GM19025 (cell line): Measurements from ENCODE around the gene FZD7.
A peak's percentile ranks its signal among the peaks of the same experiment; 100 is the strongest.

Source experiments
- ATAC-seq: cut with Tn5 transposase; IDR thresholded peaks from one replicate; pipeline ENCODE4 v1.9.1; 2021; ENCODE audit warnings: mild to moderate bottlenecking, low read depth, moderate library complexity; ENCODE audit not compliant: unreplicated experiment

The FZD7 gene

DNA sequence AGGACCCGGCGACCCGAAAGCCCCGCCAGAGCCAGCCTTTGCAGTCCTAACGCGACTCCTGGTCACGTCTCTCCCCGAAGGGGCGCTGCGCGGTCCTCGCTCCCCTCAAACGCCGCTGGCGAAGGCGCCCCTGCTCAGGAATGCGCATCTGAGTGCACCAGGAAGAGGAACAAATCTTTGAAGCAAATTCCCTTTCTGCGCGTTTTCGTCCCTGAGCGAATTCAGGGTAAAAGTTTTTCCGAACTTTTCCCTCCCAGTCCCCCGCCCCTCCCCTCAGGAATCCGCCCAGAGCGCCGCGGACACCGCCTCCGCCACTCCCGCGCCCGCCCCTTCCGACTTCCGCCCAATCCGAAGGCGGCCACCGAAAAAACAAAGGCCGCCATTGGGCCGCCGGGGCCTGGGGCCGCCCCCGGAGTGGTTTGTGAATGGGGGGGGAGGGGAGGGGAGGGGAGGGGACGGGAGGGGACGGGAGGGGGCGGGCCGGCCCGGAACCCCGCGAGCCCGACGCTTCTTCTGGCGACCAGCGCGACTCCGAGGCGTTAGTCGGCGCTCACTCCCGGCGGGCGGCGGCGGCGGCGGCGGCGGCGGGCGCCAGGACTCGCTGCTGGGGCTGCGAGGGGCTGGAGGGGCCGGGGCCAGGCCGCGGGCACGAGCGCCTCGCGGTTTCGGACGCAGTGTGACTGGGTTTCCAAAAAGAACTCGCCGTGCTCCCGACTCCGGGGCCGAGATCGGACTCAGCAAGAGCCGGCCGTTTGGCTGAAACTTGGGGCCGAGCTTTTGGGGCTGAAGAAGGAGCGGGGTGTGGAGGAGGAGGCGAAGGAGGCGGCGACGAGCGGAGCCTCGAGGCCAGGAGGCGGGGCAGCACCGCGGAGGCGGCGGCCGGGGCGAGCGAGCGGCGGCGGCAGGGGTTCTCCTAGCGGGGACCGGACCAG lies at the start of gene FZD7:
TSS of gene FZD7 (plus strand) at position 539 of the 932 bp plus-strand sequence. CDS start 793 bp downstream, outside the sequence.
- peak; percentile 69 for ATAC-seq

DNA sequence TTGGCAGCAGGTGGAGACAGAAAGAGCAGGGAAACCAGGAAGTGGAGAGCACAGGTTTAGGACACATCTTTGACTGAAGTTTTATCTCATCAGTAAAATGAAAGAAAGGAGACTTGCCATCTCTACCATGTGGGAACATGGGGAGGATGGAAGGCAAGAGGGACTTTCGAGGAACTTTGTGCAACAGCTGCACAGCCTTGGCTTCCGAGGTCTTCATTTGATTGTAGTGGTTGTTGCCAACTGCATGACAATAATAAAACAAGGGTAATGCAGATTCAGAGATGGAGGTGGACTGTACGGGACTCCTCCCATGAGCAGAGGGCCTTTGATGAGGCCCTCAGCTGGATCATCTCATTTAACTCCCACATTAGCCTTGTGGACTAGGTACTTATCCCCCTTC lies 49.3 kb upstream of the FZD7 start:
- ATAC-seq, result no peak

DNA sequence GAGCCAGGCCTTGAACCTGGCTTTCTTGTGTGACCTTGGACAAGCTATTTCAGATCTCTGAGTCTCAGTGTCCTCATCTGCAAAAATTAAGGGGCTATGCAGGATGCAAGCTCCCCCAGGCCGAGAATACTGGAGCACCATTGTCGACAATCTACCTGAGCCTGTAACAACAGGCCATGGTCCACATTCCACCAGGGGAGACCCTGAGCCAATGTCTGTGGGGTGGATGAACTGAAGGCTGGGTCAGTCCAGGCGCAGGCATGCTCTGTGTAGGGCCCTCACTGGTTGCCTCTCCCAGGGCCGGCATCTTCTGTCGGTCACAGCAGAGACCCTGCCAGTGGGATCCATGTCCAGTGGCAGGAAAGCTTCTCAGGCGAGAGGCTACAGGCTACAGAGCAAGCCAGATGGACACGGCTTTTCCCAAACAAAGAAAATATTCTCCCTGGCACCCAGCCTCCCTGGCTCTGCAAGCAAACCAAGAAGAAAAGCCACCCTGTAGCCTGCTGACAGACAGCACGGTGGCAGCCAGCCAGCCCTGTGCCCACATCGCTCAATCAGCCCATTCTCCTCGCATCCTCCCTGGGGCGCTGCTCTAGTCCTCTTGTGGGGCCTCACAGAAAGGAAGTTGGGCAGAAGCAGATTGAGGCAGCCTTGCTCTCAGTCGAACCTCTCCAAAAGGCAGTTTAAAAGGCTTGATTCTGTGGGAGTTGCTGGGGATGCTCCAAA lies 48.7 kb upstream of the FZD7 start:
- ATAC-seq, result no peak

DNA sequence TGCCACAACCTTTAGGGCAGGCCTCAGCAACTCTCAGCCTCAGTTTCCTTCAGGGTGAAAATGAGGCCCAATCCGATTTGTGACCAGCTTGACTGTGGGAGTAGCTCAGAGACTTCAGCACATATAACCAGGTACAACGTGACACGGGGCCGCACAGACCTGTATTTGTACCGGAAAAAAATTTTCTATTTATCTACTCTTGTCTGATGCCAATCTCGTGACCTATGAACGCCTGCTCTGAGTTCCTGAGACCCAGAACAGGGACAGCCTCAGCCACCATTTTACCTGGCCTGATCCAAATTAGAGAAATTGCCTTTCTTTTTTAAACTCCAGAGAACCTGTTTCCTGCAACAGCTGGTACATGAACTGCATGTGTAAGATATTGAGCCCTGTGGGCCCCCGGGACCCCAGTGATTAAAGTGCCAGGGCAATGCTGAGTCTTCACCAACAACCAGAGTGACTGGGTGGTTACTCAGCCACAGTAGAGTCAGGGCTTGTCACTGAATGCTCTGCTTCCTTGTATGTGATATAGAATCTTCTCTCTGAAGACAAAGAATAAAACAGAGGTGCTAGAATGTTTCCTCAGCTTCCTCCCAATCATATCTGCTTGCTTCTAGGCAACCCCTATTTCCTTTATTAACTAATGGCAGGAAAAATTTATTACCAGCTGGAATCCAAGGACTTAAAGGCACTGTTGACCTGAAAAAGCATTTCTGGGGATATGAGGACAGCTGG lies 47.8 kb upstream of the FZD7 start:
- ATAC-seq, result no peak

DNA sequence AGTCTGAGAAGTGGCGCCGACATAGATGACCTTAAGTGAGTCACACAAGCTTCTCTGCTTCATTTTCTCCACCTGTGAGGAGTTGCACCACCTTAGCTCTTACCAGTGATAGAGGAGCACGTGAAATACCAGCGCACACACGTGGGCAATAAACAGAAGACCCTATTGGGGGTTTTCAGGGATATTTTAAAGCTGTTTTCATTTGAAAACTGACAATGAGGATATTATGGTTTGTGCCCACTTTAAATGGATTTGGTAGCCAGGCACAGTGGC lies 47.3 kb upstream of the FZD7 start:
- ATAC-seq, result no peak

DNA sequence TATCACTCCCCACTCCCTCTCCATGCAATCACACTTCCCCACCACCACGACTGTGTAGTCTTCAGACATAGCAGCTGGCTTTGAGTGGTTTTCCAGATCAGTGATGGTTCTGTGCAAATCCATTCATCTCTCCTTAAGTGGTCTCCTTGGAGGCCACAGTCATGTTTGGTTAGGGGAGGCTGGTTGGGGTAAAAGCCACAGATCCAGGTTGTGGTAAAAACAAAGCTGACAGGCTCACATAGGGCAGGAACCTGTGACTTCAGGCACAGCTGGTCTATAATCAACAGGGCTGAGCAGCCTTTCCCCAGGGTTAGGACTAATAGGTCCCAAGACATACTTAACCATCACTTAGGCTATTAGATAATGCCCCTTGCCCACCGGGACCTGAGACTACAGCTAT lies 46.2 kb upstream of the FZD7 start:
- ATAC-seq, result no peak

DNA sequence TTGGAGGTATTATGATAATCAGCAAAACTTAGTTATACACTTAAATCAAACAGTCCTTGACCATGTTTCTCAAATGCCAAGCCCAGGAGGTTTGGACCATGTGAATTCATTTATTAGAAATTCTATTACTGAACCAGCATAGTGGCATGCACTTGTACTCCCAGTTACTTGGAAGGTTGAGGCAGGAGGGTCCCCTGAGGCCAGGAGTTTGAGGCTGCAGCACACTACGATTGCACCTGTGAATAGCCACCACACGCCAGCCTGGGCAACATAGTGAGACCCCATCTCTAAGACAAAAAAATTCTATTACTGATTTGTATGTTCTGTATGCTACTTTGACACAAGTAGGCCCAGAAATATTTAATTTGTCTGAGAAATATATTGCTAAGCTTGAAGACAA lies 43.6 kb upstream of the FZD7 start:
- ATAC-seq, result no peak

DNA sequence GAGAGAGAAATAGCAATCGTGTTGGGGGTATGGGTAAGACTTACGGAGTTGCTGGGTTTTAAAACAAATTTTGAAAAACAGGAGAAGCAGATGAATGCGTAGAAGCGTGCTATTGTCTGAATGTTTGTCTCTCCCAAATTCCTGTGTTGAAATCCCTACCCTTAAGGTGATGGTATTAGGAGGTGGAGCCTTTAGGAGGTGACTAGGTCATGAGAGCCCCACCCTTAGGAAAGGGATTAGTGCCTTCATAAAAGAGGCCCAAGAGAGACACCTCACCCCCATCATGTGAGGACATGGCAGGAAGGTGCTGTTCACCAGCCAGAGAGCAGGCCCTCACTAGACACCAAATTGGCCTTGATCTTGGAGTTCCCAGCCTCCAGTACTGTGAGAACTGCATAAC lies 40.7 kb upstream of the FZD7 start:
- ATAC-seq, result no peak

DNA sequence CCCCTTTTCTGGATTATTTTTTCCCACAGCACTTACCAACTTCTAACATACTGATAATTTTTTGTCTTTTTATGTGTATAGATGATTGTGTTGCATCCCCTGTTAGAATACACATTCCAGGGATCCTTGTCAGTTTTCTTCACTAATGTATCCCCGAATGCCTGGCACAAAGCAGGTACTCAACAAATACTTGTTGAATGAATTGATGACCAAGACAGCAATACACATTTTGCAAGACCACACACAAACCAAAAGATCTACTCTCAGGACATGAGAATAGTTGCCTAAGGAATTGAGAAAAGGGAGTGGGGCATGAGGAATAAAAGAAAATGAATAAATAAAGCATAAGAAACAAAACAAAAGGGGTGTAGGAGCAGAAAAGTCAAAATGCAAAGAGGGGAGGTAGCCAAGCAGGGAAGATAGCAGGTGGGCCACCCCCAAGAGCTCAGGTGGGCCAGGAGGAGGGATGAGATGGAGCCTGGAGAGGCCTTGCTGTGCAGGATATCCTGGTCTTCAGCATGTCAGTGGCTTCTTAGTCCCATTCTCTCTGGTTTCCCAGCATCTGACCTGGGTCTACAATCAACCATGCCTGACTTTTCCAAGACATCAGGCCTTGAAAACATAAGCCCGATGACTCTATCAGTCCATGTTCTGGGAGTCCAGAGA lies 38.5 kb upstream of the FZD7 start:
- no peak for ATAC-seq

DNA sequence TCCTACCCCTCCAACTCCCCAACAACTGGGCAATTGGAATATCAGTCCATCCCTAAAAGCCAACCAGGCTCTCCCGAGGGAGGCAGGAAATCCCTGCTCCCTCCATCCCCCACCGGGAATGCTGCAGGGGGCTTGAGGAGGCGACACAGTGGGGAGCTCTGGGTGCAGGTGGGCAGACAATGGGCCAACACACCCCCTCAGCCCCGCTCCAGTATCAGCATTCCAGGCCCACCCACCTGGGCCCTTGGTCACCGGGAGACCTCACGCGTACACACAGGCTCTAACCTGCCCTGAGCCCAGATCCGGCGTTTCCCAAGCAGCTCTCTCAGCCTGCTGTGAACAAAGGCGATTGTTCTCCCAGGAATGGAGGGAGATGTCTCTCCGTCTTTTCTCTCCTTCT lies 37.6 kb upstream of the FZD7 start:
- ATAC-seq, result no peak

DNA sequence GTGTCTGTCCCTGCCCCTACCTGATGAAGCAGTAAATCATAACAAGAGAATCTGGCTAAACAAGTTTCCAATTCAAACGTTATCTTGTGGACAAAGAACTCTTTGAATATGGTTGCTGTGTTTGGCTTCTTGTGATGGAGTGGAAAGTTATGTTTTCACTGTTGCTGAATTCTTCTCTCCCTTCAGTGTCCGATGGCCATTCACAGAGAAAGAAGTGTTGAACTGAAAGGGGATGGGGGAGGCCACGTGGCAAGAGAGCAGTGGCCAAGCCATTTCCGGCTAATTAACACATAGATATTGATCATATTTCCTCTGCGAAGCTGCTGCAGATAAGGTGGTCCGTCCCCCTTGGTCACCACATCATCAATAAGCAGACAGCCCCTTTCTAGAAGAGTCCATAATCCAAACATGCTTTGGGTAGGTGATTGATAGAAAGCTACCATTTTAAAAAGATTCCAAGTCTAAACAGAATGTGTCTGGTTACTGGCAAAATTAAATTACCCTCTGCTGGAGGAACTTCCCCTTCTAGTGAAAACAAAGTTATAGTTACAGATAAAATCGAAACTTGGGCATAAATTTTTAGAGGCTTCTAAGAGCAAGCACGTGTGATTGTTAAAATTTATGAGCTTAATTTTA lies 36.9 kb upstream of the FZD7 start:
- ATAC-seq, result no peak

DNA sequence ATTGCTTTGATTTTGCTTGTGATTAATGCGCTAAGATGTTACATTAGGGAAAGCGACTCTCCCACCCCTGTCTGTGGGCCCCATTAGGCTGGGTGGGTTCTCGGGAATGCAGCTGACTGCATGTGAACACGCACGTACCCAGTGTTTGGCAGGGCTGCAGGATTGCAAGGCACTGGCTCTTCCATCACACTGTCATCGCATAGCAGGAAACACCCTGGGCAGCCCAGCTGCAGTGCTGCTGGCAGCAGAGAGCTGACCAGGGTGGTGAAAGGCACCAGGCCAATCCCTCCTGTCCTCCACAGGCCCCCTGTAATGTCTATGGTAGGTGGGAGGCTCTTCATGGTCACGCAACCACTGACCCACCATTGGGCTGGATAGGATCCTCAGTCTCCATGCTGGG lies 34.4 kb upstream of the FZD7 start:
- no peak for ATAC-seq

DNA sequence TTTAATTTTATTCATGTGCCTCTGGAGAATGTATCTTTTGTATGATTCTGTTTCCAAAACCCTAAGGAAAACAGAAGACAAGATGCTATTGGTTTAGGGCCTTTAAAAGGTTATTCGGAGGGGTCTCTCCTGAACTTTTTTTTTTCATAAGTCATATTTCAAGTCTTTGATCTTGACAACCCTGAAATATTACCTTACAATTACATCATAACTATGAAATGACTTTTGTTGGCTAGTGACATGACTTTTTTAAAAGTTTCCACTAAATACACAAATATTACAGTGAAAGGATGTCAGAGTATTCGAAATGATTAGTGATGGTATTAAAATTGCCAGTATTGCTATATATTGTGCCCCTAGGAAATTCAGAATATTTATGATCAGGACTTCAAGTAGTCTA lies 31.8 kb upstream of the FZD7 start:
- no peak for ATAC-seq

DNA sequence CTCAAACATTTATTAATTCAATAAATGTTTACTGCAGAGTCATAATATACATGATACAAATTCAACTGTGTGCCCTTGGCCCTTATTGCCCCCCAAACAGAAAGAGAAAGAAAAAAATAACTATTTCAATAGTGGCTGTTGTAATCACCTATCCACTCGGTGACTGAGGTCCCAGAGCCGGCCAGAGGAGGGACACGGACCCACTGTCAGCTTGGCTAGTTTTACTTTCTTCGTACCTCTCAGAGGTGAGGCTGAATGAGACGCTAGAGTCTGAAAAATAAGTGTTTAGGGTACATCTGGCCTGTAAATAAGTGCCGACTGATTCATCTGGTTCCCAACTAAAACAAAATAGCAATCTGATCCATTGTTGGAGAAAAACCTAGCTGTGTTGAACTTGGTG lies 31.3 kb upstream of the FZD7 start:
- ATAC-seq, result no peak

DNA sequence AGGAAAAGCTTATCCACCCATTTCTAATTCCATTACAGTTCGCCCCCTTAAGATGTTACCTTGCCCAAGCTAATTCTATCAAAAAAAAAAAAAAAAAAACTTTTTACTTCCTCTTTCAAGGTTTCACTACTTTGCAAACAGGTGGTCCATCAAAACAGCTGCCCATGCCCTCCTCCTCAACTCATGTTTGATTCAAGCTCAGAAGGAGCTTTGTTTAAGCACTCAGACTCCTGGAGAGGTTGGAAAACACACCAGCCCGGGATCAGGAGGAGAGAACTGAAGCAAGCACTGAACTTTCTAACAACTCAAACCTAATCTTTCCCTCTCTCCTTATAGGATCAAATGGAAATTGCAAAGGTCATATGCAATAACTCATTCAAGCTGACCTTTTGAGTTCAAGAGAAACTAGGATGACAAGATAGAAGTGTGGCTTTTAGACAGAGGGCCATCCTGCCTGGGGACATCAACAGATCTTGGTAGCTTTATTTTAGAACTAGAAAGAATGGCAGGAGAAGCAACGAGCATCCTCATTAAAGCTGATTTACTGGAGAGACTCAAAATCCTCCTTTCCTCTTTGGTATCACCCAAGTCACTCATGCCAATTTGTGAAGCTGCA lies 28.3 kb upstream of the FZD7 start:
- ATAC-seq, result no peak

DNA sequence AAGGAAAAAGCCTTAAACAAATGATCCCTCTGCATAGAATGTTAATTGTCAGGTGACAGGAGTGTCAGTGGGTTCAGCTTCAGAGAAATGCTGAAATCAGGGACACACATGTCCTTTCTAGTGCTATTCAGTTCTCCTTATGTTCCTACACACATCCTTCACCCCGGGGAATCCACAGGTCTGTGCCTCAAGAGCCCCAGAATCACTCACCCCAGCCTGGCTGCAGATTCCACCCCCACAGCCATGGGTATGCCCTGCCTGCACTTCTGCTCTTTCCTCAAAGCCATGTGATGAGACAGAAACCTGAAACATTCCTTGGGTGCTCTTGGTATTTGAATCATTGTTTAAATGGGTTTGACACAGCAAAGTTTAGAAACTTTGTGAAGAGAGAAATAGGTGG lies 27.4 kb upstream of the FZD7 start:
- ATAC-seq, result no peak

DNA sequence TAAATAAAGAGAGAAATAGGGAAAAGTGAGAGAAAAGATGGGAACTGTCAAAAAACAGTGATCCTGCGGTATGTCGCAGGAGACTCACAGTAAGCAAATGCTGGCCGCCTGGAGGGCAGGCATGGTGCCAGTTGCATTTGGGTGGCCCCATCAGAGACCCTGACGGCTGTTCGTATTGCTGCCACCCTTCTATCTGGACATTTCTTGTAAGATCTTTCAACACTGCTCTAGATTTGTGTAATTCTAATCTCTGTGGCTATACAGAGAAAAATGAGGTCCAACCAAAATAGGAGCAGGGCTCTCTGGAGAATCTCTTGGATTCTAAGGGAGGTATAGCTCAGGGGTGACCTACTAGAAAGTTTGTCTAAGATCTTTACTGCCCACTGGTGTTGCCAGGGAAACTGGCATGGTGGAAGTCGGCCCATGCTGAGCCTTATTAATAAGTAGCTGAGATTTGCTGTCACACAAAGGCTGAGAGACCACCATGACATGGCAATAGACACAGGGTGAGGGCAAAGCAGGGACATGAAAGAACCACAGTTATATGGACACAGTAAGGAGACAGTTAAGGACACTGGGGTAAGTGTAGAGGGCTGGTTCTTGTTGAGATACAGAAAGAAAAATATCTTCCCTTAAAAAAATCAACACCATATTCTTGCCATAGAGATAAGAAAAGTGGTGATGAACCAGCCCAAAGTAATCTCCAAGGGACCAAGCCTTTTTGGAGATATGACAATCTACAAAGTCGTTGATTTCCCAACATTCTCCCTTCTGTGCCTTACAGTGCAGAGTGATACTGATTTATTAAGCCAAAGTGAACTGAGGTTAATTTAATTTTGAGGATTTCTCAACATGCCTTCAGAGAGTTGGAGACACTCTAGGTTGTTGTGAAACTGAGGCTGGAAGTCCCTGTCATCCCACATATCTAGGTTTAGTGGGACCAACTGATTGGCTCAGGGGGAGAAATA lies 26.4 kb upstream of the FZD7 start:
- no peak for ATAC-seq

DNA sequence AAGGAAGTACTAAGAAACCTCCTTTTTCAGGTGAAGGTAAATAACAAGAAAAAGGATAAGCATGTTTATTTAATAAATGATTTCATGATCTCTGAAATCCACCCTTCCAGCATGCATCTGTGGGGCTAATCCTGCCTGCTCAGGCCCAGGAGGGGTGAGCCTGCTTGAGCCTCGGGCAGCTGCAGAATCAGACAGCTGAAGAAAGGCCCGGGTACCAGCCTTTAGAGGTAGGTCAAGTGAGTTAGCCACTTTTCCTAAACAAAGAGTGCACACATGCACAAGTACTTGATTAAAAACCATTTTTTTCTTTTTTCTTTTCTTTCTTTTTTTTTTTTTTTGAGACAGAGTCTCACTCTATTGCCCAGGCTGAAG lies 25.7 kb upstream of the FZD7 start:
- no peak for ATAC-seq

DNA sequence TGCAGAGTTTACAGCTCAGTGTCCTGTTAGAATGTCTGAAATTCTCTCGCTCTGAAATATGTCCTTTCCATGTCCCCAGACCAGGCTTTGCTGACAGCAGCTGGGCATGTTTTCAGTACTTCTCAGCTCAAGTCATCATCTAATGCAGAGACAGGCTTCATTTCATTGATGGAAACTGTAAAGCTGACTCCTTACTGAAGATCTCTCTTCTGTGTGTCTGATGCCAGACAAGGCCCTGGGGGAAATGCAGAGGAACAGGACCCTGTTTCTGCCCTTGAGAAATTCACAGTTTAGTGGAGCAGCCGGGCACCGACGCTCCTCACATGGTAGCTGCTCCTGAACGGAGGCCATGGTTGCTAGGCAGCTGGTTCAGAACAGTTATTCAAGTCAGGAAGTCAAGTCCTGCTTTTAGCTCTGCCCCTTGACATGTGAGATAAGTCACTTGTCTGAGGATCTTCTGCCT lies 24.6 kb upstream of the FZD7 start:
- no peak for ATAC-seq
